WTC11 (cell line): Measurements from ENCODE around the gene CTNNA2.

ENCODE experiments used
- CREB1 ChIP-seq: sonication (generic); formaldehyde crosslinking; IDR thresholded peaks from 2 replicates; pipeline ENCODE4 v1.8.0; 2023; ENCODE audit warnings: mild to moderate bottlenecking, missing genetic modification reagents
- CREM ChIP-seq: sonication (generic); formaldehyde crosslinking; IDR thresholded peaks from 2 replicates; pipeline ENCODE4 v1.8.1; 2022; ENCODE audit warnings: mild to moderate bottlenecking, missing genetic modification reagents, moderate library complexity
- FOXJ3 ChIP-seq: sonication (generic); formaldehyde crosslinking; IDR thresholded peaks from 2 replicates; pipeline ENCODE4 v1.9.0; 2021; ENCODE audit warnings: missing genetic modification reagents, mild to moderate bottlenecking, borderline replicate concordance
- FOXP1 ChIP-seq: sonication (generic); formaldehyde crosslinking; IDR thresholded peaks from 2 replicates; pipeline ENCODE4 v1.8.0; 2022; ENCODE audit warnings: missing genetic modification reagents, mild to moderate bottlenecking, moderate library complexity, borderline replicate concordance
- GABPB1 ChIP-seq: sonication (generic); formaldehyde crosslinking; IDR thresholded peaks from 2 replicates; pipeline ENCODE4 v1.8.1; 2023; ENCODE audit warnings: mild to moderate bottlenecking, missing genetic modification reagents
- OVOL2 ChIP-seq: fragments of 250-450 bp; sonication (Bioruptor Pico); IDR thresholded peaks from 2 replicates; pipeline ENCODE4 v1.9.0; 2021; ENCODE audit warnings: mild to moderate bottlenecking, borderline replicate concordance
- SMAD3 ChIP-seq: sonication (generic); formaldehyde crosslinking; IDR thresholded peaks from 2 replicates; pipeline ENCODE4 v1.8.0; 2022; ENCODE audit warnings: missing genetic modification reagents, mild to moderate bottlenecking, borderline replicate concordance
- SP1 ChIP-seq: sonication (generic); formaldehyde crosslinking; conservative IDR thresholded peaks from 2 replicates; pipeline ENCODE4 v1.8.1; 2022; ENCODE audit warnings: missing genetic modification reagents
- TP53 ChIP-seq: sonication (generic); formaldehyde crosslinking; IDR thresholded peaks from 2 replicates; pipeline ENCODE4 v1.8.1; 2023; ENCODE audit warnings: mild to moderate bottlenecking, missing genetic modification reagents
- TF ChIP-seq, protein P1 (sequence below): fragments of 200-600 bp; IDR thresholded peaks from 2 replicates; pipeline ENCODE4 v1.8.0; 2022; ENCODE audit warnings: antibody characterized with exemption
- TF ChIP-seq, protein P2 (sequence below): sonication (generic); formaldehyde crosslinking; IDR thresholded peaks from 2 replicates; pipeline ENCODE4 v1.8.1; 2023; ENCODE audit warnings: mild to moderate bottlenecking, missing genetic modification reagents, moderate library complexity
- TF ChIP-seq, protein P3 (sequence below): sonication (generic); formaldehyde crosslinking; IDR thresholded peaks from 2 replicates; pipeline ENCODE4 v1.8.1; 2022; ENCODE audit warnings: low read depth, missing genetic modification reagents, borderline replicate concordance

DNA sequence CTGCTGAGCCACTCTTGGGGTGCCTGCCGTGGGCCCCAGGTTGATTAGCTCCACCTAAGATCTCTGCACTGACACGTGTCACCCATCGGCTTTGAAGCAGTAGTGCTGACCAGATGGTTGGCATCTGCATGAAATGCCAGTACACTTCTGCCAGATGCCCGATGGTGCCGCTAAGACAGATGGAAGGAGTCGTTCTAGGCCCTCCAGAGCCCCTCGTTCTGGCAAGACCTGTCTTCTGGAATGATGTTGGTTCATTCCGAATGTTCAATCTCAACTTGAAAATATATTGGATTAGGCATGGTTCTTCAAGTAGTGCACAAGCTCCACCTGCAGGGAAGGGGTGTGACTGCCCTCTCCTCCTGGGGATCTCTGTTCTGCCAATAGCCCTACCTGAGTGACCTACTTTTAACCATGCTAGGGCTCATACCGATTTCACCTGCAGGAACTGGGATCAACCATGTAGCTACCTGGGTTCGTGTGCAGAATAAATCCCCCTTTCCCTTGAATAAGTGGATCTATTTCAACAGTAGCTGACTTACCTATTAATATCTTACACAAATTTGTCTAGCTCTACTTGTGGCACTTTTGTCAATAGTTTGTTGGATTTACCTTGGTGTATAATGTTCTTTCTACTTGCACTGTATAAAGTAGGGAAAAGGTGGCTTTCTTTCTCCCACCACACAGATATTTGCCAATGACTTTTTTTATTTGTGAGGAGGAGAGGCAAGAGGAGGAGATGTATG, 342.6 kb downstream of the CTNNA2 start:
- TF ChIP-seq, protein P1, sequence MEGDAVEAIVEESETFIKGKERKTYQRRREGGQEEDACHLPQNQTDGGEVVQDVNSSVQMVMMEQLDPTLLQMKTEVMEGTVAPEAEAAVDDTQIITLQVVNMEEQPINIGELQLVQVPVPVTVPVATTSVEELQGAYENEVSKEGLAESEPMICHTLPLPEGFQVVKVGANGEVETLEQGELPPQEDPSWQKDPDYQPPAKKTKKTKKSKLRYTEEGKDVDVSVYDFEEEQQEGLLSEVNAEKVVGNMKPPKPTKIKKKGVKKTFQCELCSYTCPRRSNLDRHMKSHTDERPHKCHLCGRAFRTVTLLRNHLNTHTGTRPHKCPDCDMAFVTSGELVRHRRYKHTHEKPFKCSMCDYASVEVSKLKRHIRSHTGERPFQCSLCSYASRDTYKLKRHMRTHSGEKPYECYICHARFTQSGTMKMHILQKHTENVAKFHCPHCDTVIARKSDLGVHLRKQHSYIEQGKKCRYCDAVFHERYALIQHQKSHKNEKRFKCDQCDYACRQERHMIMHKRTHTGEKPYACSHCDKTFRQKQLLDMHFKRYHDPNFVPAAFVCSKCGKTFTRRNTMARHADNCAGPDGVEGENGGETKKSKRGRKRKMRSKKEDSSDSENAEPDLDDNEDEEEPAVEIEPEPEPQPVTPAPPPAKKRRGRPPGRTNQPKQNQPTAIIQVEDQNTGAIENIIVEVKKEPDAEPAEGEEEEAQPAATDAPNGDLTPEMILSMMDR: peak; percentile 33
- TF ChIP-seq TP53 (CRISPR knock-in tag): no peak
- TF ChIP-seq OVOL2 (CRISPR knock-in tag): no peak
- no peak for TF ChIP-seq FOXP1
- TF ChIP-seq FOXJ3 (CRISPR knock-in tag): no peak
- TF ChIP-seq CREM (CRISPR knock-in tag): no peak
- TF ChIP-seq SMAD3 (CRISPR knock-in tag): no peak
- TF ChIP-seq GABPB1 (CRISPR knock-in tag): no peak
- no peak for TF ChIP-seq SP1 (CRISPR knock-in tag)
- no peak for TF ChIP-seq CREB1 (CRISPR knock-in tag)
- TF ChIP-seq, protein P2, sequence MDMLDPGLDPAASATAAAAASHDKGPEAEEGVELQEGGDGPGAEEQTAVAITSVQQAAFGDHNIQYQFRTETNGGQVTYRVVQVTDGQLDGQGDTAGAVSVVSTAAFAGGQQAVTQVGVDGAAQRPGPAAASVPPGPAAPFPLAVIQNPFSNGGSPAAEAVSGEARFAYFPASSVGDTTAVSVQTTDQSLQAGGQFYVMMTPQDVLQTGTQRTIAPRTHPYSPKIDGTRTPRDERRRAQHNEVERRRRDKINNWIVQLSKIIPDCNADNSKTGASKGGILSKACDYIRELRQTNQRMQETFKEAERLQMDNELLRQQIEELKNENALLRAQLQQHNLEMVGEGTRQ (CRISPR knock-in tag): no peak
- TF ChIP-seq, protein P3, sequence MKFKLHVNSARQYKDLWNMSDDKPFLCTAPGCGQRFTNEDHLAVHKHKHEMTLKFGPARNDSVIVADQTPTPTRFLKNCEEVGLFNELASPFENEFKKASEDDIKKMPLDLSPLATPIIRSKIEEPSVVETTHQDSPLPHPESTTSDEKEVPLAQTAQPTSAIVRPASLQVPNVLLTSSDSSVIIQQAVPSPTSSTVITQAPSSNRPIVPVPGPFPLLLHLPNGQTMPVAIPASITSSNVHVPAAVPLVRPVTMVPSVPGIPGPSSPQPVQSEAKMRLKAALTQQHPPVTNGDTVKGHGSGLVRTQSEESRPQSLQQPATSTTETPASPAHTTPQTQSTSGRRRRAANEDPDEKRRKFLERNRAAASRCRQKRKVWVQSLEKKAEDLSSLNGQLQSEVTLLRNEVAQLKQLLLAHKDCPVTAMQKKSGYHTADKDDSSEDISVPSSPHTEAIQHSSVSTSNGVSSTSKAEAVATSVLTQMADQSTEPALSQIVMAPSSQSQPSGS (CRISPR knock-in tag): no peak
